GM18867 (cell line): ENCODE measurements around the gene JAG1.

Experiments
- ATAC-seq: cut with Tn5 transposase; IDR thresholded peaks from one replicate; pipeline ENCODE4 v1.9.1; 2021; ENCODE audit warnings: mild to moderate bottlenecking, moderate library complexity; ENCODE audit not compliant: unreplicated experiment

JAG1 gene

GRCh38 chr20:10699941-10700340 lies 26.1 kb upstream of the JAG1 start:
- ATAC-seq = no peak

GRCh38 chr20:10699489-10699888 lies 25.7 kb upstream of the JAG1 start:
- ATAC-seq = no peak

GRCh38 chr20:10696650-10697049 lies 22.9 kb upstream of the JAG1 start:
- no peak for ATAC-seq

GRCh38 chr20:10689385-10689784 lies 15.6 kb upstream of the JAG1 start:
- ATAC-seq = no peak

- no peak for ATAC-seq
Observed at GRCh38 chr20:10687895-10688294, 14.1 kb upstream of the JAG1 start.

- ATAC-seq = no peak
Observed at GRCh38 chr20:10686356-10687133, 12.7 kb upstream of the JAG1 start.

GRCh38 chr20:10683537-10683936 lies 9.7 kb upstream of the JAG1 start:
- no peak for ATAC-seq

- no peak for ATAC-seq
Observed at GRCh38 chr20:10682939-10683338, 9.1 kb upstream of the JAG1 start.

- ATAC-seq = no peak
Observed at GRCh38 chr20:10681494-10681893, 7.7 kb upstream of the JAG1 start.

GRCh38 chr20:10680571-10680970 lies 6.8 kb upstream of the JAG1 start:
- no peak for ATAC-seq

- no peak for ATAC-seq
Observed at GRCh38 chr20:10679269-10679668, 5.5 kb upstream of the JAG1 start.

- no peak for ATAC-seq
Observed at GRCh38 chr20:10676518-10676917, 2.7 kb upstream of the JAG1 start.

GRCh38 chr20:10675450-10675848 lies 1.6 kb upstream of the JAG1 start:
- ATAC-seq = no peak

- ATAC-seq = peak; percentile 49
Observed at GRCh38 chr20:10674684-10675449, 1.1 kb upstream of the JAG1 start.

- no peak for ATAC-seq
Observed at GRCh38 chr20:10673176-10673841, 490 bp downstream of the JAG1 start.

- ATAC-seq = no peak
Observed at GRCh38 chr20:10672624-10673127, 1.1 kb downstream of the JAG1 start.

- no peak for ATAC-seq
Observed at GRCh38 chr20:10671919-10672623, 1.7 kb downstream of the JAG1 start.

GRCh38 chr20:10671221-10671918 lies 2.4 kb downstream of the JAG1 start:
- peak; percentile 40 for ATAC-seq

GRCh38 chr20:10670501-10671220 lies 3.1 kb downstream of the JAG1 start:
- peak; percentile 21 for ATAC-seq
